Hepatic stellate cell (primary cell): Measurements from ENCODE around the gene TMEM61.
"Not testable (repeated sequence)": the region's sequence is repeated elsewhere in the genome, so short reads cannot be mapped to it uniquely, and the experiment has no call there.

Source experiments
- DNase-seq: peaks from one replicate; pipeline ENCODE4 v3.0.0; 2011; ENCODE audit warnings: low spot score

Gene TMEM61

DNA sequence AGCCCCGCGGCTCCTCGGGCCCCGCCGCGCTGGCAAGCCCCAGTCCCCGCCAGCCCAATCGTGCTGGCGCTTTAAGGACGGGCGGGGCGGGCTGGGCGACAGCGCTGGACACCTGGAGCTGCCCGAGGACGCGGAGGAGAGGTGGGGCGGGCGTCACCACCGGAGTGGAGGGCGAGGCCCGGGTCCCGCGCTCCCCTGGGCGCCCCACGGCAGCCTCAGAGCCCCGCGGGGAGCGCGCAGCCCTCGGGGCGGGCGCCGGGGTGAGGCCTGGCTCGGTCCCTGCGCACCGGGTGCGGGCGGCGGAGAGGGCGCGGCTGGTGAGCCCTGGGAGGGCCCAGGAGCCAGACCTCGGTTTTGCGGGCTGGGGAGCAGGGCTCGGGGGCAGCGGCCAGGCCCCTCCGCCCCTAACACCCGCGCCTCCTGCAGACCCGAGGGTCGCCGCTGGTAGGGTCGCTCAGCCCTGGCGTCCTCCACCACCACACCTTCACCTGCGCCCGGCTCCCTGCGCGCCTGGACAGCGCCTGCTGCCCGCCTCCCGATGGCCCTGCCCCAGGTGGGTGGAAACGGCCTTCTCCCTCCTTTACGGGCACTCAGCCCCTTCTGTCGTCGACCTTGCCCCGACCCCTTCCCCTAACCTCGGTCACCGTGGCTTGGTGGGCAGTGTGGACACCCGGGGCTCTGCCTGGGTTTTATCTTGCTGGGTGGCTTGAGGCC lies at the start of gene TMEM61:
TMEM61 (plus strand) TSS at position 101 of the 714 bp plus-strand sequence; CDS start at position 539, 438 bp downstream.
- no peak for DNase-seq

GRCh38 chr1:54931275-54931840 lies 49.1 kb upstream of the TMEM61 start:
- DNase-seq = no peak

GRCh38 chr1:54934081-54934480 lies 46.3 kb upstream of the TMEM61 start:
- not testable (repeated sequence) for DNase-seq

DNA sequence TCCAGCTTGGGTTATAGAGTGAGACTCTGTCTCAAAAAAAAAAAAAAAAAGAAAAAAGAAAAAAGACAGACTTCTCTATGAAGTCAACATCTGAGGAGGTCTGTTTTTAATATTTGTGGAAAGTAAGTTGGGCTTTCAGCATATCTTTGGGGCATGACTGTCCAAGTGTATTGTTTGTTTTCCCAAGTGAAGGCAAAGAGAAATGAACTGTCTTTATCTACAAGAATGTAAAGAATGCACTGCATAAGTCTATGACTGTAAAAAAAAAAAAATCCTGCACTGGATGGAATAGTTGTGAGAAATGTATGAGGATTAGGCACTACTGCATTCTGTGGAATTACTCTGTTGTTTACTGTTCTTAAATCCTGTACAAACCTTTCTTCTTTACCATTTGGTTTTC lies 45.6 kb upstream of the TMEM61 start:
- DNase-seq = peak; percentile 62

DNA sequence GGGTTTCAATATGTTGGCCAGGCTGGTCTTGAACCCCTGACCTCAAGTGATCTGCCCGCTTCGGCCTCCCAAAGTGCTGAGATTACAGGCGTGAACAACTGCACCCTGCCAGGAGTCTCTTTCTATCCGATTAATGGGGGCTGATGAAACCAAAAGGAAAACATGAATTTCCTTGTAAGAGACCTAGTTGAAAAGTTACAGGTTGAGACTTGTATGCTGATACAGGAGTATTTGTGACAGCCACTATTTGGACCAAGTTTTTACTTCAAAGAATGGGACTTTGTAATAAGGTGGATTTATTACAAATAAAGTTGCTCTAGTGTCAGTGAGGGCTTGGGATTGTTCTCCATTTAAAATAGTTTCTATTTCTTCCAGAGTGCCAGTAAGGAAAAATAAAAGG lies 43.6 kb upstream of the TMEM61 start:
- DNase-seq = no peak

DNA sequence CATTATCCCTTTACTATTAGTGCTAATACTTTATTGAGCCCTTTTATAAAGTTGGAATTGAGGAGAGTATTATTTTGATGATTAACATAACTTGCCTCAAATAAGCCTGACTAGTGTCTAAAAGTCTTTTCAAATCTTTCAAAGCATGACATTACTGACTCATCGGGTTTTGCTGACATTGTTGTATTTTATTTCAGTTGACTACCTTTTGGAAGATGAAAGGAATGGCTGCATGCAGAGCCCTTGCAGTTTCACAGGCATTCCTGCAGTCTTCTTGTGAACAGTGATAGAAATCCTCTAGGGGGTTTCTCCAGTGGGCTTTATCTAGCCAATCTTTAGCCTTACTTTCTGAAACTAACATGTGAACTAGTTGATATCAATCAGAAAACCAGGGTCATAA lies 43.0 kb upstream of the TMEM61 start:
- no peak for DNase-seq

DNA sequence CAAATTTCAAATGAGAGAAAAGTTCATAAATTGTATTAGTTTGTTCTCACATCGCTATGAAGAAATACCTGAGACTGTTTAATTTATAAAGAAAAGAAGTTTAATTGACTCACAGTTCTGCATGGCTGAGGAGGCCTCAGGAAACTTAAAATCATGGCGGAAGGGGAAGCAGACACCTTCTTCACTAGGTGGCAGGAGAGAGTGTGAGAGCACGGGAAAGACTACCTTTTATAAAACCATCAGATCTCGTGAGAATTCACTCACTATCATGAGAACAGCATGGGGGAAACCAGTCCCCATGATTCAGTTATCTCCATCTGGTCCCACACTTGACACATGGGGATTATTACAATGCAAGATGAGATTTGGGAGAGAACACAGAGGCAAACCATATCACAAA lies 41.5 kb upstream of the TMEM61 start:
- DNase-seq = not testable (repeated sequence)

GRCh38 chr1:54940042-54940441 lies 40.4 kb upstream of the TMEM61 start:
- no peak for DNase-seq

DNA sequence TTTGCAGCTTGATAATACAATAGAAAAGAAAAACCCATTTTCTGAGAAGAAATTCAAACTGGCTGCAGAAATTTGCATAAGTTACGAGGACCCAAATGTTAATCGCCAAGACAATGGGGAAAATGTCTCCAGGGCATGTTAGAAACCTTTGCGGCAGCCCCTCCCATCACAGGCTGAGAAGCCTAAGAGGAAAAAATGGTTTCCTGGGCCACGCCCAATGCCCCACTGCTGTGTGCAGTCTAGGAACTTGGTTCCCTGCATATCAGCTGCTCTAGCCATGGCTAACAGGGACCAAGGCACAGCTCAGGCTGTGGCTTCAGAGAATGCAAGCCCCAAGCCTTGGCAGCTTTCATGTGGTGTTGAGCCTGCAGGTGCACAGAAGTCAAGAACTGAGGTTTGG lies 37.5 kb upstream of the TMEM61 start:
- no peak for DNase-seq

DNA sequence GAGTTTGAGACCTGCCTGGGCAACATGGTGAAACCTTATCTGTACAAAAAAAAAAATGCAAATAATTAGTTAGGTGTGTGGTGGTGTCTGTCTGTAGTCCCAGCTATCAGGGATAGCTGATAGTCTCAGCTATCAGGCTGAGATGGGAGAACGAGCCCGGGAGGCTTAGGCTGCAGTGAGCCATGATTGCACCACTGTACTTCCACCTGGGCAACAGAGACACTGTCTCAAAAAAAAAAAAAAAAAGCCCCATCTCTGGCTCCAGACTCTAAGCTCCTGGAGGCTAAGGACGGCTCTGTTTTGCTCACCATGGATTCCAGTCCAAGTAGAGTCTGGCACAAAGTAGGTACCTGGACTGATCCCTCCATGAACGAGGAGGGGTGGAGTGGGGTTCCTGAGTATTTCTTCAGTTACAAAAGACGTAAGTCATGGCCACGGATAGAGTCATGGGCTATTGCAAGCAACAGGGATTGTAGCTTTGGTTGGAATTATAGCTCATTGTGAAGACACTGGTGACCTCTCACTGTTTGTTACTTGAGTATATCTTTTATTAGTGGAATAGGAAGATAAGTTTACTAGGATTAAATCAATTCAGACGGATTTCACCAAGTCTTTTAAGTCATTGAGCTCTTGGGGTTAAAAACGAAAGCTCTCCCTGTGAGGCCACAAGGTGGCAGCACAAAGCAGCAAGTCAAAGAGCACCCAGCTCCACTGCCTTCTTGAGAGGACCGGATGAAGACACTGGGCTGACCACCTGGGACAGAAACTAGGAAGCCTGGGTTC lies 35.6 kb upstream of the TMEM61 start:
- peak; percentile 77 for DNase-seq

- DNase-seq = no peak
Observed at GRCh38 chr1:54945393-54945936, 35.0 kb upstream of the TMEM61 start.

DNA sequence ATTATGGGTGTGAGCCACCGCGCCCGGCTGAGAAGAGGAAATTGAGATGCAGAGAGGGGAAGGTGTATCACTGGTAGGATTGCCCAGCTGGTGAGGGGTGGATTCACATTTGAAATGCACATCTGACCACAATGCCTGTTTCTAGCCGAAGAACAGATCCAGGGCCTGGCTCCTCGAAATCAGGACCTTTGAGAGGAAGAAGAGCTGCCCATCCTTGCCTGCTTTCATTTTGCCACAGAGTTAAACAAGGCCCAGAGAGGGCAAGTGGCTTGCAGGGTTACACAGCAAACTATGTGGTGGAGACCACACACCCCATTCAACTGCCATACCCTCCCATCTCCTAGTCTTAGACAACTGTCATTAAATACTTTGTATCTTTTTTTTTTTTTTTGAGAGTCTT lies 32.9 kb upstream of the TMEM61 start:
- DNase-seq = no peak

DNA sequence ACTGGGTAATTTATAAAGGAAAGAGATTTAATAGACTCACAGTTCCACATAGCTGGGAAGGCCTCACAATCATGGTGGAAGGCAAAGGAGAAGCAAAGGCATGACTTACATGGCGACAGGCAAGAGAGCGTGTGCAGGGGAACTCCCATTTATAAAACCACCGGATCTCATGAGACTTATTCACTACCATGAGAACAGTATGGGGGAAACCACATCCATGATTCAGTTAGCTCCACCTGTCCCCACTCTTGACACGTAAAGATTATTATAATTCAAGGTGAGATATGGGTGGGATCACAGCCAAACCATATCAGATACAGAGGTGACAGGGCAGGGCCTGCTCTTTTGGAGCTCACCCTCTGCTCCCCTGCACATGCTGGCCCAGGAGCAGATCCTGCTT lies 31.4 kb upstream of the TMEM61 start:
- DNase-seq = no peak

DNA sequence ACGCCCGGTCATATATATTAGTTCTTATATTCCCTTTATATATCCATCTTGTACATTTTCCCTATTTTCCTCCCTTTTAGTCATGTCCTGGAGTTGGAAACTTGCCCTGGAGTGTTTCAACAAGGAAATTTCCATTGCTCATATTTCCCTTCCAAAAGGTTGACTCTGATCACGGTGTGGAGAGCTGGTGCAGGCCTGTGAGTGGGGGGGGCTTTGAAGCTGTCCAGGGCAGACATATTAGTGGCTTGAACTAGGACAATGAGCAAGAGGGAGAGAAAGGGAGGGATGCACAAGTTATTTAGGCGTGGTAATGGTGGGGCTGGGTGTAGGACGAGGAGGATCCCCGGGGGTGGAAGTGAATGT lies 30.4 kb upstream of the TMEM61 start:
- DNase-seq = no peak

GRCh38 chr1:54950369-54951163 lies 29.9 kb upstream of the TMEM61 start:
- peak; percentile 82 for DNase-seq

DNA sequence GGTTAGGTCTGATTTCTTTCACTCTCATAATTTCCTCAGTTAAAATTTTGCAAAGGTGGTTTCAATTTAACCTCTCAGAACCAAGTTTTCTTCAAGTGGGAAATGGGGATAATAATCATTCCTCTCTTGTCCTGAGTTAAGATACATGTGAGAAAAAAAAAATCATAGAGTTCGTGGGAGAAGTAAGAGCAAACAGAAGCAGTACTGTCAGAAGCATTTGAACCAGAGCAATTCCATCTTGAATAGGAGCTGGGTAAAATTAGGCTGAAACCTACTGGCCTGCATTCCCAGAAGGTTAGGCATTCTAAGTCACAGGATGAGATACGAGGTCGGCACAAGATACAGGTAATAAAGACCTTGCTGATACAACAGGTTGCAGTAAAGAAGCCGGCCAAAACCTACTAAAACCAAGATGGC lies 28.6 kb upstream of the TMEM61 start:
- no peak for DNase-seq

GRCh38 chr1:54952950-54953718 lies 27.3 kb upstream of the TMEM61 start:
- no peak for DNase-seq

- no peak for DNase-seq
Observed at GRCh38 chr1:54953846-54954245, 26.6 kb upstream of the TMEM61 start.

DNA sequence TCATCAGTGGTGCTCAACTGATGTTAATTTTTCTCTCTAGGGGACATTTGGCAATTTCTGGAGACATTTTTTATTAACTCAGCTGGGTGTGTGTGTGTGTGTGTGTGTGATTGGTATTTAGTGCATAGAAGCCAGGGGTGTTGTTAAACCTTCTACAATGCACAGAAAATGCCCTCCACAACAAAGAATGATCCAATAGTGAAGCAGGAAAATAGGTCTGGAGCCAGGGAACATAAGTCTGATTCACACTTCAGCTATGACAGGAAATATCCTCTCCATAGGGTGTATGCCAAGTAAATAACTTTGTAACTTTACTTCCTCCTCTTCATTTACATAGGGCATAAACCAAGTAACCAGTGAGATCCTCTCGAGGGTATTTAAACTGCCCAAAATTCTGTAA lies 25.1 kb upstream of the TMEM61 start:
- no peak for DNase-seq

DNA sequence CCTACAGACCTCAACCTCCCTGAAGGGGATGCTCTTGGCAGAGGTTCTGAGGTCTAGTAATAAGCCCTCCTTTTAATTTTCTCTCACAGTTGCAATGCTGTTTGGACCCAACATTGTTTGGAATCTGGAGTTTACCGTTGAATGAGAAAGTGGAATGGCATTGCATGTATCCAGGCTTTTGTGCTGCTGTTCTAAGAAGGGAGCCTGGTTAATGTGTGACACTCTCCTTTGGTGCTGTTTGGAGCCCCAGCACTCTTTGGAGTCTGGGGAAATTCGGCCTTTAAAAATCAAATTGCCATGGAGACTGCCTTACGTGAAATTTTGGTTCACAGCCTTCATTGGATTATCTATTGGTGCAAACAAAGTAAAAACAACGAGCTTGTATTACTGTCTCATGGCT lies 23.7 kb upstream of the TMEM61 start:
- DNase-seq = no peak

DNA sequence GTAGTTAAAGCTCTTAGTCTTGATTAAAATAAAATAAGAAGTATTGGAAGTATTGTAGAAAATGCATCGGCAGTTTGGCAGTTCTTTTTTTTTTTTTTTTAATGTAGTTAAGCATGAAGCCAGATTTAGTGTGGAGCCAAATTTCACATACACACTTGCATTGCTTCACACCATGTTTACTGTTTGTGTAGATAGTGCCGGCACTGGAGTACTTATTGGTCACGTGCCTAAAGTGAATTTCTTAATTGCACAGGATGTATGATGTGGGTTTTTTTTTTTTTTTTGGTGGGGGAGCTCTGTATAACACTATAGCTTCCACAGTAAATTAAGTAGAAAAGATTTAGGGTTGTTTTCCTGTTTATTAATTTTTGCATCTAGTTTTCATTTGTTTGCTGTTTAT lies 21.2 kb upstream of the TMEM61 start:
- DNase-seq = no peak
